ENCODE measurements around the gene HILPDA.

GRCh38 chr7:128458956-128459355 is 3.3 kb downstream of the HILPDA start:
- TF ChIP-seq CTCF (IDR thresholded peaks at IDR 0.05; ENCODE audit: low read length) (no peak), EZH2phosphoT487 (IDR thresholded peaks at IDR 0.05; ENCODE audit: low read length) (no peak), EZH2 (optimal IDR thresholded peaks at IDR 0.05; ENCODE audit: low read depth, low read length) (no peak)

Data from MM.1S (cell line).